ENCODE measurements around the gene SORL1. TPM values are rescaled to one million over a fixed set of nuclear protein-coding genes. Genes with fewer than 3 reads are reported as not detected.

The SORL1 gene
- total RNA-seq, 1 donor from 2014 or later, result 7.1 TPM

GRCh38 chr11:121614636-121615240 is 162.6 kb downstream of the SORL1 start:
- H3K4me3 ChIP-seq, result no peak overlapping the region
- H3K27ac ChIP-seq (replicated peaks), result no peak overlapping the region
- no peak for TF ChIP-seq CTCF (IDR thresholded peaks at IDR 0.05; ENCODE audit: borderline replicate concordance)
- no peaks in the 10 kb centered on the region for H3K9me3 ChIP-seq (replicated peaks)
- intact Hi-C loops (cut with micrococcal nuclease), result no loop called here
- no peaks in the 10 kb centered on the region for H3K27me3 ChIP-seq (ENCODE audit: low read depth)
- H3K36me3 ChIP-seq, result peaks cover 3% of the 10 kb centered on the region
- H3K4me1 ChIP-seq, result no peaks in the 10 kb centered on the region
- DNase-seq, result no peak

GRCh38 chr11:121615501-121615900 is 163.4 kb downstream of the SORL1 start:
- no peaks in the 10 kb centered on the region for H3K4me1 ChIP-seq
- H3K27ac ChIP-seq (replicated peaks), result no peak overlapping the region
- H3K27me3 ChIP-seq (ENCODE audit: low read depth), result no peaks in the 10 kb centered on the region
- no peak for TF ChIP-seq CTCF (IDR thresholded peaks at IDR 0.05; ENCODE audit: borderline replicate concordance)
- no peak for DNase-seq
- no peak overlapping the region for H3K4me3 ChIP-seq
- intact Hi-C loops (cut with micrococcal nuclease), result no loop called here
- H3K36me3 ChIP-seq, result peaks cover 3% of the 10 kb centered on the region
- H3K9me3 ChIP-seq (replicated peaks), result no peaks in the 10 kb centered on the region

GRCh38 chr11:121618516-121618915 is 166.4 kb downstream of the SORL1 start:
- H3K36me3 ChIP-seq, result peaks cover 7% of the 10 kb centered on the region

GRCh38 chr11:121625777-121626506 is 173.8 kb downstream of the SORL1 start:
- Histone ChIP-seq H3K27ac (replicated peaks) (peak overlapping the region; percentile 35), H3K36me3 (peaks cover 3% of the 10 kb centered on the region), H3K4me3 (no peak overlapping the region), H3K27me3 (ENCODE audit: low read depth) (no peaks in the 10 kb centered on the region), H3K4me1 (peaks cover 22% of the 10 kb centered on the region), H3K9me3 (replicated peaks) (no peaks in the 10 kb centered on the region)
- intact Hi-C loops (cut with micrococcal nuclease), result no loop called here
- DNase-seq, result peak; percentile 19
- no peak for TF ChIP-seq CTCF (IDR thresholded peaks at IDR 0.05; ENCODE audit: borderline replicate concordance)

More at GRCh38 chr11:121618516-121618915, 166.4 kb downstream of the SORL1 start:
- no peaks in the 10 kb centered on the region for H3K9me3 ChIP-seq (replicated peaks)
- no peaks in the 10 kb centered on the region for H3K27me3 ChIP-seq (ENCODE audit: low read depth)
- no peak for DNase-seq
- no peak for TF ChIP-seq CTCF (IDR thresholded peaks at IDR 0.05; ENCODE audit: borderline replicate concordance)
- H3K4me3 ChIP-seq, result no peak overlapping the region
- no peak overlapping the region for H3K27ac ChIP-seq (replicated peaks)
- intact Hi-C loops (cut with micrococcal nuclease), result no loop called here
- H3K4me1 ChIP-seq, result no peaks in the 10 kb centered on the region

GRCh38 chr11:121626507-121626875 is 174.4 kb downstream of the SORL1 start:
- intact Hi-C loops (cut with micrococcal nuclease), result no loop called here
- no peaks in the 10 kb centered on the region for H3K27me3 ChIP-seq (ENCODE audit: low read depth)
- no peaks in the 10 kb centered on the region for H3K9me3 ChIP-seq (replicated peaks)
- DNase-seq, result no peak
- H3K36me3 ChIP-seq, result no peaks in the 10 kb centered on the region
- no peak overlapping the region for H3K4me3 ChIP-seq
- peak overlapping the region; percentile 24 for H3K27ac ChIP-seq (replicated peaks)
- H3K4me1 ChIP-seq, result peaks cover 22% of the 10 kb centered on the region
- TF ChIP-seq CTCF (IDR thresholded peaks at IDR 0.05; ENCODE audit: borderline replicate concordance), result no peak
